HG02981 (cell line): ENCODE results near the gene ANKS1A.

Experiments
- ATAC-seq: cut with Tn5 transposase; IDR thresholded peaks from one replicate; pipeline ENCODE4 v1.9.1; 2021; ENCODE audit warnings: mild to moderate bottlenecking, moderate library complexity; ENCODE audit not compliant: unreplicated experiment

Gene ANKS1A

DNA sequence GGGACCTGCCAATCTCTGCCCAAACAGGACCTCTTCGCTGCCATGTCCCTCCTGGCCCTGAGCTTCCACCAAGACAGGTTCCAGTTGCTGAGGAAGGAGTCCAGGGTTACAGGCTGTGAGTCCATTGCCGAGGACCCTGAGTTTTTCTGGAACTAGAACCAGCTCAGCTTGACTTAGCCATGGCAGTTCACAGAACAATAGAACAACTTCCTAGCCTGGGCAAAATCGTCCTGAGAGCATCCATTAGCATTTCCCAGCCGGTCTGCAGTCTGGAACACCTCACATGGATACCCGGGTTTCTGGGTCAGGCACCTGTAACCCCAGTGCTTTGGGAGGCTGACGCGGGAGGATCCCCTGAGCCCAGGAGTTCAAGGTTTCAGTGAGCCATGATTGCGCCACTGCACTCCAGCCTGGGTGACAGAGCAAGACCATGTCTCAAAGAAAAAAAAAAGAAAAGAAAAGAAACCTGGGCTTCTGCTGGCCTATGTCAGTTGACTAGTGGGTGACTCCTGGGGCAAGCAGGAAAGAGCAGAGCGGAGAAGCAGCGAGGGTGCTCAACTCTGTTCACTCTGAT is 161.8 kb downstream of the ANKS1A start:
- ATAC-seq: no peak

DNA sequence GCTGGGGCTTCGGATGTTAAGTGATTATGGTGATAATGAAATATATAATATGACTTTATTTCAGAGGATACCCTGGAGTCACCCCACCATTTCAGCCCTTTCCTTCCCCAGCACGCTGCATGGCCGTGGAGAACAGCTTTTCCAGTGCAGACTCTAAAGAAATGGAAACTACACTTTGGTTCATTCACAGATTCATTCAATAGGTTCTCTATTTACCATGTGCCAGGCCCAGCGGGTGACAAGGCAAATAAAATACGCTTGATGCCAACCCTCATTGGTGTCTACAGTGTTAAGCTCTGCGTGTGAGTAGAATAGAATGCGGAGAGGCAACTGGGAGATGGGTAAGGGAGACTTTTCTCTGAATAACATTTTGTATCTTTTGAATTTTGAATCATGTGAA is 162.3 kb downstream of the ANKS1A start:
- no peak for ATAC-seq

DNA sequence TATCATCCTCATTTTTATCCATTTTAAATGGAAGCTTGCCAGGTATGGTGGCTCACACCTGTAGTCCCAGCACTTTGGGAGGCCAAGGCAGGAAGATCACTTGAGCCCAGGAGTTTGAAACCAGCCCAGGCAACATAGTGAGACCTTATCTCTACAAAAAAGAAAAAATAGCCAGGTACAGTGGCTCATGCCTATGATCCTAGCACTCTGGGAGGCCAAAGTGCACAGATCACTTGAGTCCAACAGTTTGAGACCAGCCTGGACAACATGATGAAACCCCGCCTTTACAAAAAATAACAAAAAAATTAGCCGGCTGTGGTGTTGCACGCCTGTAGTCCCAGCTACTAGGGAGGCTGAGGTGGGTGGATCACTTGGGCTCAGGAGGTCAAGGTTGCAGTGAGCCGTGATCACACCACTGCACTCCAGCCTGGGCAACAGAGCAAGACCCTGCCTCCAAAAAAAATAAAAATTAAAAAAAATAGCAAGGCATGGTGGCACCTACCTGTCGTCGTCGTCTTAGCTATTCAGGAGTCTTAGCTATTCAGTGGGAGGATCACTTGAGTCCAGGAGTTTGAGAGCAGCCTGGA is 163.0 kb downstream of the ANKS1A start:
- ATAC-seq: no peak

DNA sequence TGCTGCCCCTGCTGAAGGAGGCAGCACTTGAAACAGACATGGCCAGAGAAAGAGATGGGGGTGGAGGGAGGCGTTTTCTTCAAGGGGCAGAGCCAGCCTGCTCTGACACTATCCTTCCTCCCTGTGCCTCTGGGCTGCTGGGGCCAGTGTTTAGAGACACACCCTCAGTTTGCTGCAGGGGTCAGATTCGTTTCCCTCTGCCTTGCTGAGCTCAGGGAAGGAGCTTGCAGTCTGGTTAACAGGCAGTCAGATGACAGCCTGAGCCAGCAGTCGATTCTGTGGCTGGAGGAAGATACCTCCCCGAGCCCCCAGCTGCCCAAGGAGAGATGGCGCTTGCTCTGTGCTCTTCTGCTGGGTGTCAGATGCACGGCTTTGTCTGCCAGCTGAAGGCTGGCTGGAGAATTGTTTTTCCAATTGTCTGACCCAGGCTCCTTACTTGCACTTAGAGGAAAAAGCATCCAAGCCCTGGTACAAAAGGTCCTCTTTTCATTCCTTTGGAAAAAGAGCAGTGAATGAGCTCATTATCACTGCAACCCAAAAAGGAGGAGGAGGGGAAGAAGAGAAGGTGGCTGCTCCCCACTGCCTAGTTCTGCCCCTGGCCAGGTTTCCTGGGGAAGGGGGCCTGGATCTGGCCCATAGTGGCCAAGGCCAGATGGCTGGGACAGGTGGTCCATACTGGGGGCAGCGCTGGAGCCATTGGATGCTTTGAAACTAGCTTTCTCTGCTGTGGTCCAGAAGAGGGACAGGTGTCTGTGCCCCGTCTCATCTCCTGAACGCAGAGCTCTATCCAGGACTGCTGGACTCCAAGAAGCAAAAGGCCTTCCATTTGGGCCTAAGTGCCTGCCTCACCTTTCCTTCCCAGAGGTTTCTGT is 163.9 kb downstream of the ANKS1A start:
- ATAC-seq: no peak

DNA sequence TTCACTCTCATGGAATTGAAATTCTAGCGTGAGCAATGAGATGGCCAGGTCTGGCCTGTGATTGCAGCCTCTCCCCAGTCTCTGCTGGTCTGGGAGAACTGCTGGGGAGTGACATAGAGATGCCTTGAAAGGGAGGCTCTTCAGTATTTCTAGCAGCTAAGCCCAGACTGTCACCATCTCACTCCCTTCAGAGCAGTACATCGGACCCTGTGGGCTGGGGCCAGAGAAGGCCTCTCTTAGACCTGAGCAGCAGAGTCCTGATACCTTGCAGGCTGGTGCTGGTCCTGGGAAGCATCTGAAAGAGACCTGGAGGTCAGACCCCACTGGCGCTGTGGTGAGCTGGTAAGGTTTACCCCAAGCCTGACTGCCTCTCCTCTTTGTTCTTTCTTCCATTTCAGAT is 164.6 kb downstream of the ANKS1A start:
- no peak for ATAC-seq

DNA sequence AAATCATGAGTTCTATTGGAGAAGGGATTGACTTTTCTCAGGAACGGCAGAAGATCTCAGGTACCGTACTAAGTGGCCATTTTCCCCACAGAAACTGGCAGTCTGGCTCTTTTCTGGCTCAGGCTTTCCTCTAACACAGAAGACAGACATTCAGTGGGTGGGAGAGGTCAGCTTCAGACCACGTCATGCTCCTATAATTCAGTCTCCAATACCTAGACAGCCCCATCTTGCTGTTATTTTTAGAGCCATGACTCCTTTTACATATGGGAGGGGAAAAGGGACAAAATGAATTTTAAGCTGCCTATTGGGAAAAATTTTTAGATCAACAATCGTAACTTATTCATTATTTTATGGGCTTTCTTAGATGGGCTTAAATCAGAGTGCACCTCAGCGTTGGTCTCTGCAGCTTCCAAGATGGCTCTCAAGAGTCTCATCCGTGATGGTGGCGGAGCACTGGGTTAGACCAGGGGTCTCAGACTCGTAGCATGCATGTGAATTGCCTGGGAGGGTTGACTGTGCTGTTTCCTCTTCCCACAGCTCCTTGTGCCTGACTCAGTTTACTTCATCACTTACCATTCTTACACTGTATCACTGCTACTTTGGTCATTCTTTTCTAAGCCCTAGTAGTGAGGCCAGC is 165.2 kb downstream of the ANKS1A start:
- ATAC-seq: no peak

DNA sequence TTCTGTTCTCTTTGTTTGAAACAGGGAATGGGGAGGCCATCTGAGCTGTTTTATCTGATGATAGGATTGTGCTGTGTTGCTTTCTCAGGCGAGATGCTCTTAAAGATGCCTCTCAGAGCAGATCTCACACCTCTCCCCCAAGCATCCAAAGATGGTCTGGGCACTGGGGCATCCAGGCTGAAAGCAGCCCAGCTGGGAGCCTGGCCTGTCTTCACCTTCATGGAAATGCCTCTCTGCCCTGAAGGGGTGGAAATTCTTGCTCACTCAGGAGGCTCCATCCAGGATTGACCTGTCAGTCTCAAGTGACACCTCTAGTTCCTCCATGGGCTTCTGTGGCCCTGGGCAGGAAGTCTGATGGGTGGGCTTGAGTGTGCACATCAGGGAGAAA is 165.7 kb downstream of the ANKS1A start:
- ATAC-seq: no peak

DNA sequence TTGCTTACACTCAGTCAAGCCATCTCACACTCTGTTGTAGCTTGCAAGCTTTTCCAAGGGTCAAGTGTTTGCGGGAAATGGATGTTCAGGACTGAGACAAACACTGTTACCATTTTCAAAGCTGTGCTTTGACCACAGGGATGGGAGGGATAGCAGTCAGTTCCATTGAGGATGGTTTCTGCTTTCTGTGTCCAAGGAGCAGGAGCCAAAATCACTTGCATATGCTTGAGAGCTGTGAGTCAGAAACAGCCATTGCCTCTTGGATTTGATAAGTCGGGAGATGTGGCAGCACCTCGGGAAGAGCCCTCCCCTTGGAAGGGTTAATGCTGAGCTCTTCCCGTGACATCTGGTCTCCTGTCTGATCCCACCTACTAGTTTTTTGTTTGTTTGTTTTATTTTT is 166.8 kb downstream of the ANKS1A start:
- ATAC-seq: no peak

DNA sequence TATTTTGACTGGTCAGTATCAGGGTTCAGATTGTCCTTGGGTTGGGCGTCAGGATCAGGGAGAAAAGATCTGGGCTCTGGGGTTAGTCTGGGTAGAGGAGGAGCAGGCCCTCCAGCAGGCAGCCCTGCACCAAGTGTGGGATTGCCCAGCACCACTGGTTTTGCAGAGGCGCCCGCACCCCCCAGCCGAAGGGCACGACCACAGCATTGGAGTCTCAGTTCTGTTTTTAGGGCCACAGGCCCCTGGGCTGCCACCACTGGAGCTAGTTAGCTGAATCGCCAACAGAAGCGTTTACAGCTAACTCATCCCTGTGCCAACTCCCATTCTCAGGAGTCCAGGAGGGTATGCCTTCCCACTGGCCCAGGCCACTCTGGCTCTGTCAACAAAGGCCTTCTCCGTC is 167.9 kb downstream of the ANKS1A start:
- no peak for ATAC-seq

DNA sequence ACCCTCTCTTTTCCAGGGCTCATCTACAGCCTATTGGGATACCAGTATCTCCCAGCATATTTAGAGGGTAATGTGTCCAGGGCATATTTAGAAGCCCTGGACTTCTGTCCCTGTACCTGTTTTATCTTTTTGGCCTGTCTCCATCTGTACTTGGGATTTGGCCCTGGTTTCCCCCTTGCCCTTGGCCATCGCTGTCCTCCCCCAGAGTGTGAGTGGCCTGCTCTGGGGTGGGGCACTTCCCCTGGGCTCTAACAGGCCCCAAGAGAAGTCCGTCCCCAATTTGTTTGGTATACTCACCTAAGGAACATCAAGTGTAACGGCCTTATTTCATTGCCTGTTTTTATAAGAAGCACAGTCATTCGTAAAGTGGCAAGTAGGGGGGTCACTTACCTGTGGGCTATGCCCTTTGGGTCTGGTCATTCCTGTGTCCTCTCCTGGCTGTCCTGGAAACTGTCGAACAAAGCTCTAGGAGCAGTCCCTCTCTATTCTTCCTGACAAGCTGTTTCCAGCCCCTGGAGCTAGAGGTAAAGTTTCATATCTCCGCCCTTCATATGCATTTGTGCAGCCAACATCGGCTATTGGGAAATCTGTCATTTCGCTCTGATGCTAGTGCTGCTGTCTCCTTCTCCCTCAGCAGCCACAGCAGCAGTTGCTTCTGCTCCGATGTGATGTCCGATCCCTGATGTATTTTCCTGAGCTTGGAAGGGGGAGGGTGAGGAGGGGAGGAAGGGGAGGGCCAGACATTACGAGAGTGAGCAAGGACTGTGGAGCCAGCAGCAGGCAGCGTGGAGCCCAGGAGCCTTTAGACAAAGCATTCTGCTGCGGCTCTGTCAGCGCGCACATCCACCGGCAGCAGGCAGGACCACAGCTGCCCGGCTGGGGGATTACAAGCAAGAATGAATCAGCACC is 168.6 kb downstream of the ANKS1A start:
- ATAC-seq: no peak

DNA sequence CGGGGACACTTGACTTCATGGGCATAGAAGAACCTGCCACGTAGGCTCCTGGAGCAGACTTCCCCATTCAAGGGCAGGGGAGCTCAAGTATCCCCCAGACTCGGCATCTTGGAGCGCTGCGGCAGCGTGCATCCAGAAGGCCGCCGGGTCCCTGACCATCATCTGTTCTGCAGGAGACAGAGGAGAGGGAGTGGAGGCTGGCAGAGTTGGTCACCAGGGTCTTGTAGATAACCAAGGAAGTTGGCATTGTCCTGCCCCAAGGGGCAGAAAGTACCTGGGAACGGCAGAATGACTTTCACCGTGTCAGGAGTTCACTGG is 169.3 kb downstream of the ANKS1A start:
- ATAC-seq: no peak

DNA sequence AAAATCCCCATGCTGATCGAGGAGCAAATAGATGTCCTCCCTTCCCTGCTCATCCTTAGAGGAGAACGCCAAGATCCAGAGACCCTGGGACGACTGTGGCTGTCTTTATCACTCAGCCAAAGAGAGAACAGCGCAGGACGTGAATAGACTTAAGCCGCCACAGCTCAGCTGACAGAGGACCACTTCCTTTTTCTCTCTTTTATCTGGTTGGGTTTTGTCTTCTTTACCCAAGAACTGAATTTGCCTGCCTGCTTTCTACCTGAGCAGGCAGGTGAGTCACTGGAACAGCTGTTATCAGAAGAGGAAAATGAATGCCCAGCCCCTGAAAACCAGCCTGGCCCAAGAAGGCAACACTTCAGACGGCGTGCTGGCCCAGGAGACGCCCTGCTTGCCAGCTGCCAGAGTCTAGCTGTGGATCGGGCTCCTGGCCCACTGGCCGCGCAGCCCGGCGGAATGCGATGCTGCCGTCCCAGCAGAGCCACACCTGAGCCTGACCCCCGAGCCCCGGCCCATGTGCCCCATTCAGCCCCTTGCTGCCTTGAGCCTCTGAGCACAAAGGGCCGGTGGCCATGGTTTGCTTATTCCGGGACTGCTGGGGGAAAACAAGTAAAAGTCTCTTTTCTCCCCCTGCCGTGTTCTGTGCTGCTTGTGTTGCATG is 169.9 kb downstream of the ANKS1A start:
- ATAC-seq: no peak

DNA sequence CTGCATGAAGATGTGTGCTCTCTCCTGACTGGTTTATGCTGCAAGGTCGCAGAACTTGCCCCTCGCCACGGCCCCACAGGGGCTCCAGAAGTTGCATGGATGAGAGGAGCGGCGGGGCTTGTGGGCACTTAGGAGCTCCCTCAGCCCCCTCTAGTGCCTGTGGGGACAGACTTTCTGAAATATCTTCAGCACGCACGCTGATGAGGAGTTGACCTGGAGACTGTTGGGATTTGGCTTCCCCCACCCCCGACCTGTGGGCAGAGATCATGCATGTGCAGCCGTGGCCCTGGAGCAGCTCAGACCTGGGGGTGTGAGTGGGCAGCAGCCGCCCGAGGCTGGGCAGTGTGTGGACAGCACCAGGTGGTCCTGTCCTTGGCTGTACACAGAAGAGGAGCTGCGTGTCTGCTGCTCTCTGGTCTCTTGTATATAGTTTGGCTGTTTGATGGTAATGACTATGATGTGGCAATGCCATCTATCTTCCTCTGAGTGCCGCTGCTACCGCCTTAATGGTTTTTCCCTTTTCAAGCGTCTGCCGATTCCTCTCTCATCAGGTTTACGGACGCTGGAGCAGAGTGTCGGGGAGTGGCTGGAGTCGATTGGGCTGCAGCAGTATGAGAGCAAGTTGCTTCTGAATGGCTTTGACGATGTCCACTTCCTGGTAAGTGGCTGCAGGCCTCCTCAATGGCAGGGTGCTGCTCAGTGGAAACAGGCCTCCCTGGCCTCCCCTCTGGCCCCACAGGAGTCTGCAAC is 170.7 kb downstream of the ANKS1A start:
- no peak for ATAC-seq

DNA sequence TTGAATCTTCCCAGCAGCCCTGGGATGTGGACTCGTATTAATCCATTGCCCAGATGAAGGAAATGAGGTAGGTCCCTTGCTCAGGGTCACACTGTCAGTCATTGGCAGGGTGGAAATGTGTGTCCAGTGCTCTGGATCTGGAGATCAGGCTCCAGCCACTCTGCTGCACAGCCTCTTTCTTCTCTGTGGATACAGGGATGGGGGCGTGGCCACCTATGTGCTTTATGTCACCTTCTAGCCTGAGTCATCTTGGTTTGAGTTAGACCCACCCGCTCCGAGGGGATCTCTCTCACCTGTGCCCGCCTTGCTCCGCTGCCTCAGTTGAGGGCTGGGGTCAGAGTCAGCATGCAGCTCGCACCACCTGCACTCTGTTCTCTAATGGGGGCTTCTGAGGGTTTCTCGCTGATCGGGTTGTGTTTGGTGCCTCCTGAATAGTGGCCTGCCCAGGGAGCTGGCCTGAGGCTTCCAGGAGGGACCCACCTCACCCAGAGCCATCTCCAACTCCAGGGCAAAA is 172.1 kb downstream of the ANKS1A start:
- ATAC-seq: no peak

DNA sequence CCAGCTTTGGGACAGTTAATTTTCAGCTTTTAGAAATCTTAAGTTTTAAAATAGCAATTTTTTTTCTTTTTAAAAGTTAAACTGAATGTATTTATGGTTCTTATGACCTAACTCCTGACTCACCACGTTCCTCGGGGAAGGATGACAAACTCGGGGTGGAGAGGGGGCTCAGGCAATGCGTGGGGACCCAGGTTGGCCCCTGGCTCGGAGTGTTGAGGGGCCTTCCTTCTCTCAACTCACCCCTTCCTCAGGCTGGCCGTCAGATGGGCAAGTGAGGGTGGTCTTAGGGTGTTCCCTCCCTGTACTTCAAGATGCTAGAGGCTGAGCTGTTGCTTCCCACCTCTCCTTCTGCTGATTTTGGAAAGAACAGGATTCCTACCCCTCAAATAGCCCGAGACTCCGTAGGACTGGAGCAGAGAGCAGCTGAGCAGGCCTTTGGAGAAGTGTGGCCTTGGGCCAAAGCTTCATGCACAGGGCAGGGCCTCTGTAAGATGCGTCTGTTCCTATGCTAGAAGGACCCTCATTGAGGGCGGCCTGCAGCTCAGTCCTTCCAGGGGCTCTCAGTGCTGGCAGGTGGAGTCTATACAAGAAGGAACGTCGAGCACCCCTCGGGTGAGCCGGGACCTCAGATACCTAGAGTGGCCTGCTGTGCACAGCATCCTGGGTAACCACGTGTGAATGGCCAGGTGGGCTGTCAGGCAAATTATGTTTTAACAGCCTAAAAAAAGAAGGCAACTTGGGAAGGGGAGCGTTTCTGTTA is 172.8 kb downstream of the ANKS1A start:
- ATAC-seq: no peak

DNA sequence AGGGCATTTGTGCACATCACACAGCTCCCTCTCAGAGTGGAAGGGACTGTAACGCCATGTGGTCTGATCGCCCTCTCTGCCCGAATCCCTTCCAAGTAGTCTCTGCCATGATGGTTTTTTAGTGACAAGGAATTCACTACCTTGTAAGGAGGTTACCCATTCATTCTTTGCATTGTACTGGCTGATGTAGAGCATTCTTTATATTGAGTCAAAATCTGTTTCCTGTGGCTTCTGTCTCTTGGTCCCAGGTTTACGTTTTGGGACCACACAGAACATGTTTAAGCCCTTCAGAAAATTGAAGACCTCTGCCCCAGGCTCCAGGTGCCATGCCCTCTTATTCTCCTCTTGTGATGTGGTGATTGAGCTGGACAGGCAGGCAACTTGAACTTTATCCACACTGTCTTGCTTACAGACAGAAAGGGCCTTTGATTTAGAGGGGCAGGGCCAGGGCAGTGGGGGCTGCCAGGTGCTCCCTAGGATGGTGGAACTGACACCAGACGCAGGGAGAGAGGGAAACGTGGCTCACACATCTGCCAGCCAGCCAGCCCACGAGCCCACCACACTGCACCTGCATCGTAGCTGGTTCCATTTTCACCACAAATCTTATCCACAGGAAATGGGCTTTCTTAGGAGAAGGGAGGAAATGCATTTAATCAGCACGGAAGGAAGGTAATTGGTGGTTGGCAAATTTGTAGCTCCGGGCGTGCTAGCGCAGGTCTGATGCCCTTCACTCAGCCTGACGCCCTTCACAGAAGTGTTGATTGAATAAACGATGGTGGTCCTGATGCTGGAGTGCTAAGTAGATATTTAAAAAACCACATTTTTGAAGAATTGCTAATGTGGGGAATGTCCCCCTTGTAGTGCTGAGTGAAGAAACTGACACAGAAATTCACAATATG is 173.9 kb downstream of the ANKS1A start:
- ATAC-seq: no peak

DNA sequence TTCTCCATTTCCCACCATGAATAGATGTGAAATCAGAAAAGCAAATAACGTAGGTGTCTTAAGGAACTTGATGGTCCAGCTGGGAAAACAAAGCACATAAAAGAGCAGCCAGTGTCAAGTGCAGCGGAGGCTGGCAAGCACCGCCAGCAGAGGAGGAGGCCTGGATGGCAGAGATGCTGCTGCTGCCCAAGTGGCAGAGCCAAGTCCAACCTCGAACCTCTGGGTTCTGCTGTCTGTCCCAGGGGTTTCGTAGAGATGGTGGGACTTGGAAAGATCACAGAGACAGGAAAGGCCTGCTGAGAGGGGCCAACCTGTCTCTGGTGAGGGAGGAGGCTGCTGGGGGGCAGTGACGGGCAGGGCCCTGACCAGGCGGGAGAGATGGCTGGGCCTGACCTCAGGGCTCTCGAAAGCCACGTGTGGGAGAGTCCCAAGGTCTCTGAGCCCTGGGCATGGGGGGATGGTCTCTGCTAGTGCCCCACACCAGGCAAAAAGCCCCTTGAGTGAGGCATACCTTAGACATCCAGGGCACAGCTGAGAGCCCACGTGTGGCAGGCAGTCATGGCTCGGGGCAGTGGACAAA is 174.7 kb downstream of the ANKS1A start:
- no peak for ATAC-seq
